Stimulated activated naive CD8-positive, alpha-beta T cell treated with anti-CD3 and anti-CD28 coated beads, Interleukin-15, Interleukin-2, amounts not matched to agents 100 U/mL and 50 U/mL, for 24 hours (primary cell): ENCODE data around the gene ZNF579.

Source experiments
- ATAC-seq: fragments of 150-1000 bp; cut with Tn5 transposase; one replicate; pipeline ENCODE4 v1.10.0; 2021
- DNase-seq: peaks from one replicate; pipeline ENCODE4 v3.0.0; 2021

The ZNF579 gene

DNA sequence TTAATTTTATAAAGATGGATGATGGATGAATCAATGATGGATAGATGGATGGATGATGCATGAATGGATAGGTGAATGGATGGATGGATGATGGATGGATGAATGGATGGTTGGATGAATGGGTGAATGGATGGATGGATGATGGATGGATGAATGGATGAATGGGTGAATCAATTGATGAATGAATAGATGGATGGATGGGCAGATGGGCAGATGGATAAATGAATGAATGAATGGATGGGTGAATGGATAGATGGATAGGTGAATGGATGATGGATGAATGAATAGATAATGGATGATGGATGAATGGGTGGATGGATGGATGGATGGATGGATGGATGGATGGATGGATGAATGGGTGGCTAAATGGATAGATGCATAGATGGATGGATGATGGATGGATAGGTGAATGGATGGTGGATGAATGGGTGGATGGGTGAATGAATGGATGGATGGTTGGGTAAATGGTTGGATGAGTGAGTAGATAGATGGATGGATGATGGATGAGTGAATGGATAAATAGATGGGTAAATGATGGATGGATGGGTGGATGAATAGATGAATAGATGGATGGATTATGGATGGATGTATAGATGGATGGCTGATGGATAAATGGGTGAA, 12.8 kb downstream of the ZNF579 start:
- ATAC-seq (no peak), DNase-seq (no peak)

DNA sequence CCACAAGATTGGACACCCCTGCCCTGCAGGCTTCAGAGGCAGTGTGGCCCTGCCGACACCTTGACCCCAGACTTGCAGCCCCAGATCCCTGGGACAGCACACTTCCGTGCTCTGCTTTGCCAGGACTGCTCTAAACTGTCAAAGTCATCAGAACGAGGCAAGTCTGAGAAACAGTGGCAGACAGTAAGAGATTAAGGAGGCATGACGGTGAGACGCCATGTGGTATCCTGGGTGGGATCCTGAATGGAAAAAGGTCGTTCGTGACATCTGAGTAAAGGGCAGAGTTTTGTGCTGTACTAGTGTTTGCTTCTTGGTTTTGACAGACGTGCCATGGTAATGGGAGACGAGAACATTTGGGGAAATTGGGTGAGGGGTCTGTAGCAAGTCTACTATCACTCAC, 13.8 kb downstream of the ZNF579 start:
- ATAC-seq (no peak), DNase-seq (no peak)

- no peak for DNase-seq
- no peak for ATAC-seq
Measured at GRCh38 chr19:55563261-55563690, 17.4 kb downstream of the ZNF579 start.

DNA sequence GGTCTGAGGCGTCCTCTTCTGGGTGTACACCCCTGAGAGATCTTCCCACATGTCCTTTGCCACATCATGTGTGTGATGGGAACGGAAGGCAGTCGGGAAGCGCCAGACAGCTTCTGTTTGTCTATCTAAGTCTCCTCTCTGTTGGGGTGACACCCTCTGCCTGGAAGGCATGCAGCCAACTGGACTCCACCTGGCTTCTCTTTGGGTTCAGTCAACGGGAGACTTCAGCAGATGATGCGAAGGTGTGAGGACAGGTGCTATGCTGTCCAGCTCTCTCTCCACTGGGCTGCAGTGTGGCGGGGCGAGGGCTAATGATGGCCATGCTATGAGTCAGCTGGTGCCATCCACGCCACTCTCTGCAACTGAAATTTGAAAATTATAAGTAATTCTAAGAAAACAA, 21.0 kb downstream of the ZNF579 start:
- DNase-seq, result no peak
- ATAC-seq, result no peak

DNA sequence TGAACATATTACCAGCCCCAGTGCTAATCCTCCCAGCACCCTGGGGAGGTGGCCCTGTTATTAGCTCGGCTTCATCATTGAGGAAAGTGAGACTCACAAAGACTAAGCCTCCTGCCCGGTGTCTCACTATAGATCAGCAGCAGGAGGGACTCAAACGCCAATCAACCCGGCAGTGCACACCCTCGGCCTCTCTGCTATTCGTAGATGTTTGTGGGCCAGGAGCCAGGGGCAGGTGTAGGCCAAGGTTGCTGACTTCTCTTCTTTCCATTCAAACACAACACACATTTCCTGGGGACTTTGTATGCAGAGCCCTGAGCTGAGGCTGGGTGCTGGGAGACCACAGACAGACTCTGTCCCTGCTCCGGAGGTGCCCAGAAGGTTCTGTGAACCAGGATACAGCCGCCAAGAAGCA, 25.9 kb downstream of the ZNF579 start:
- no peak for DNase-seq

GRCh38 chr19:55554302-55554701, 26.3 kb downstream of the ZNF579 start:
- DNase-seq (no peak), ATAC-seq (no peak)

More for the DNA sequence above, 25.9 kb downstream of the ZNF579 start:
- ATAC-seq, result no peak

- no peak for ATAC-seq
- DNase-seq, result no peak
Measured at GRCh38 chr19:55553217-55554182, 27.1 kb downstream of the ZNF579 start.

- ATAC-seq (no peak), DNase-seq (no peak)
Measured at GRCh38 chr19:55552620-55553019, 28.0 kb downstream of the ZNF579 start.

DNA sequence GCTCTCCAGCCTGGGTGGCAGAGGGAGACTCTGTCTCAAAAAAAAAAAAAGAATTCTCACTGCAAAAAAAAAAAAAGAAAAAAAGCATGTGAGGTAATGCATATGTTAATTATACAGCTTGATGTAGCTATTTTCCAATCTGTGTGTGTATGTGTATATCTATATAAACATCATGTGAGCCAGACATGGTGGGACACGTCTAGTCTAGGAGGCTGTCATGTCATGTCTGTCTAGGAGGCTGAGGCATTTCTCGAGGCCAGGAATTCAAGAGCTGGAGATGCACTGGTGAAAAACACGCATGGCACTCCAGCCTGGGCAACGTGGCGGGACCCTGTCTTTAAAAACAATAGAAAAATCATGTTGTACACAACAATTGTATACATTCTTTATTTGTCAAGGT, 28.4 kb downstream of the ZNF579 start:
- ATAC-seq, result no peak
- no peak for DNase-seq

DNA sequence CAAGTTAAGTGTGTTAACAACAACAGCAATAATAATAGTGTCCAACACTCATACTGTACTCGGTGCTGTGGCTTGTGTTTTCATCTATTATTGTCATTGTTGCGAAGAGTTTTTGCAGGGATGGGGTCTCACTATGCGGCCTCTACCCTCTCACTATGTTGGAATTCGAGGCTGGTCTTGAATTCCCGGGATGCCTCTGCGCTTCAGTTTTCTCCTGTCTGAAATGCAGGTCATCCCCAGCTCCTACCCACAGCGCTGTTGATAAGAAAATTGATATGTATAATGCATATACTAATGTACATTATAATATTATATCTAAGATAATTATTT, 30.4 kb downstream of the ZNF579 start:
- DNase-seq, result no peak
- ATAC-seq, result no peak

DNA sequence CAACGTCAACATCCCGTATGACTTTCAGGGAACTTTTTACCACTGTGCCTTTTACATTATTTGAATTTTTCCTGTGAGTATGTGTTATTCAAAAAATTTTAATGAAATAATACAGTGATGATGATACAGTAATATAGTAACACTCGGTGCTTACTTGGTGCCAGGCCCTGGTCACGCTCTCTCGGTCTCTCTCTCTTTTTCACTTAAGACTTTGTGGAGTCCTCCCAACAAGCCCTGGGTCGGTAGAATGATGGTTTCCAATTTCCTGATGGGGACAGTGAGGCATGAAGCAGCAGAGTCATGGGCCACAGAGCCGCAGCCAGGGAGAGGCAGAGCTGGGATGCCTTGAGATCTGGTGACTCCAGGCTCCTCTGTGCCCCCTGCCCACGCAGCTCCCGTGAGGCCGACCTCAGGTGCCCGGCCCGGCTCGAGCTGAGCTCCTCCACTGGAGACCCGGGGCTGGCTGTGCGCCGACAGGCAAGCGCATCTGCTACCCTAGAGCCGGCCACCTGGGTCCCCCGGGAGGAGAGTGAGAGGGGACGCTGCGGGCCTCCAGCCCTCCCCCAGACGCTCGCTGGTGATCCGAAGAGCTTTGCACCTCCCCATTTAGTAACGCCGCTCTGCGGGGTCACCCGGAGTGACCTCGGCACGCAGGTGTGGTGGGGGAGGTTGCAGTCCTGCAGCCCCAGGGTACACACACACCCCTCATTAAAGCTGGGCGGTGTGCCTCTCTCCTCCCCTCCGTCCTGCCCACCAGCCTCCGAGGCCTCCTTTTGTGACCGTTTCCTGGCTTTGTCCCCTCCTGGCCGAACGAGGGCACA, 30.9 kb downstream of the ZNF579 start:
- DNase-seq (no peak), ATAC-seq (no peak)

DNA sequence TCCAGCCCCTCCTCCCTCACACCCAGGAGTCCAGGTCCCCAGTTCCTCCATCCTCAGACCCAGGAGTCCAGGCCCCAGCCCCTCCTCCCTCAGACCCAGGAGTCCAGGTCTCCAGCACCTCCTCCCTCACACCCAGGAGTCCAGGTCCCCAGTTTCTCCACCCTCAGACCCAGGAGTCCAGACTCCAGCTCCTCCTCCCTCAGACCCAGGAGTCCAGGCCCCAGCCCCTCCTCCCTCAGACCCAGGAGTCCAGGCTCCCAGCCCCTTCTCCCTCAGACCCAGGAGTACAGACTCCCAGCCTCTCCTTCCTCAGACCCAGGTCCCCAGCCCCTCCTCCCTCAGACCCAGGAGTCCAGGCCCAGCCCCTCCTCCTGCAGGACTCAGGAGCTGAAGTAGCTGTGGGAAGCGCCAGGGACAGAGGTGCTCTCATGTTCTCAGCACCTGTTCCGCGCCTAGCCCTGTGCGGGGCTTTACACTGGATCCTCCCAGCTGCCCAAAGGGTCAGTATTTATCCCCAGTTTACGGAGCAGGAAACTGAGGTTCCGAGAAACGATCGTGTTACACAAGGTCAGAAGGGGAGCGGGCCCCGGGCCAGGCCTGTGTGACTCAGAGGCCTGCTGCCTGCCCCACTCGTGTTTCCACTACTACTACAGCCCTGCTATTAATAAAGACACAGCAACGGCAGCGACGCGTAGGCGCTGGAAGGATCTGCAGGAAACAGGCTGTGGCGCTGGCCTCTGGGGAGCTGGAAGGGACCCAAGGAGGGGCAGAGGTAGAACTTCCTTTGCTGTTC, 33.6 kb downstream of the ZNF579 start:
- DNase-seq (peak; percentile 7), ATAC-seq (no peak)

- DNase-seq, result no peak
- no peak for ATAC-seq
Measured at GRCh38 chr19:55546011-55546410, 34.6 kb downstream of the ZNF579 start.

DNA sequence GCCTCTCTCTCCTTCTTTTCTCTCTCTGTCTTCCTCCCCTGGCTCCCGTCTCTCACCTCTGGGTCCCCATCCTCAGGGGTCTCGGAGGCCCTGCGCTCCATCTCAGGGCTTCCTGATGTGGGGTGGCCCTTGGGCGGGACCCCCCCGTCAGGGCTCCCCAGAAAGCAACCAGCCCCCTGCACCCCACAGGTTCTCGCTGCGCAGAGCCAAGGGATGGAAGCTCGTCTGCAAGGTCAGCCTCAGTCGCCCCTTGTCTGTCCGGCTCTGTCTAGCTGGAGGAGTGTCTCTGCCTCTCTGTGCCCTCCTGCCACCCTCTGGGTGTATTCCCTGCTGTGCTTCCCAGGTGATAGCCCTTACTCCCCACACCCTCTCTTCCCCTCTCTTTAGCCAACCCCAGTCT, 35.2 kb downstream of the ZNF579 start, which contains the start of gene SBK3:
Gene SBK3 (minus strand): TSS at position 101 of the 400 bp plus-strand sequence. CDS start 0 bp downstream, at position 101.
- DNase-seq (no peak), ATAC-seq (no peak)

GRCh38 chr19:55544776-55545439, 35.7 kb downstream of the ZNF579 start:
- no peak for ATAC-seq
- no peak for DNase-seq

DNA sequence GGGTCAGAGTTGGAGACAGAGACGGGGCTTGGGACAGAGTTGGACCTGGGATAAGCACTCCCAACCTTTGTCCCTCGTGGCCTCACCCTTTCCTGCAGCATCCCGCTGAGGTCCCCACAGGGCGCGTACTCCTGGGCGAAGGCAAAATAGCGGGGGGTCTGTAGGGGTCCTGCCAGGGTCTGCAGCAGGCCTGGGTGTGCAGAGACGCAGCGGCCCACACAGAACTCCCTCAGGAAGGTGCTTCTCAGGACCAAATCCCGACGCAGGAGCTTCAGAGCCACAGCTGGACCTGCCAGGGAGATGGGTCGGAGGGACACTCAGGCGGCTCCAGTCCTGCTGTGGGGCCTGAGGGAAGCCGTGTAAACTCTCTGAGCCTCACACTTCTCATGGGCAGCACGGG, 36.6 kb downstream of the ZNF579 start:
- no peak for ATAC-seq
- no peak for DNase-seq

GRCh38 chr19:55543567-55543966, 37.1 kb downstream of the ZNF579 start:
- ATAC-seq, result no peak

DNA sequence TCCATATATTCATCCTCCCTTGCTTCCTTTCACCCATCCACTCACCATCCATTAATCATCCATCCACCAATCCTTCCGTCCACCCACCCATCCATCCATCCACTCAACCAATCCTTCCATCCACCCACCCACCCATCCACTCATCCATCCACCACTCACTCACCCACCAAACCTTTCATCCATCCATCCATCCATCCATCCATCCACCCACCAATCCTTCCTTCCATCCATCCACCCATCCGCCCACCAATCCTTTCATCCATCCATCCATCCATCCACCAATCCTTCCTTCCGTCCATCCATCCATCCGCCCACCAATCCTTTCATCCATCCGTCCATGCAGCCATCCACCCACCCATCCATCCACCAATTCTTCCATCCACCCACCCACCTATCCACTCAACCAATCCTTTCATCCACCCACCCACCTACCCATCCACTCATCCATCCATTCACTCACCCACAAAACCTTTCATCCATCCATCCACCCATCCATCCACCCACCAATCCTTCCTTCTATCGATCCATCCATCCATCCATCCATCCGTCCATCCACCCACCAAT, 38.3 kb downstream of the ZNF579 start:
- ATAC-seq (no peak), DNase-seq (no peak)

More at GRCh38 chr19:55543567-55543966, 37.1 kb downstream of the ZNF579 start:
- no peak for DNase-seq

DNA sequence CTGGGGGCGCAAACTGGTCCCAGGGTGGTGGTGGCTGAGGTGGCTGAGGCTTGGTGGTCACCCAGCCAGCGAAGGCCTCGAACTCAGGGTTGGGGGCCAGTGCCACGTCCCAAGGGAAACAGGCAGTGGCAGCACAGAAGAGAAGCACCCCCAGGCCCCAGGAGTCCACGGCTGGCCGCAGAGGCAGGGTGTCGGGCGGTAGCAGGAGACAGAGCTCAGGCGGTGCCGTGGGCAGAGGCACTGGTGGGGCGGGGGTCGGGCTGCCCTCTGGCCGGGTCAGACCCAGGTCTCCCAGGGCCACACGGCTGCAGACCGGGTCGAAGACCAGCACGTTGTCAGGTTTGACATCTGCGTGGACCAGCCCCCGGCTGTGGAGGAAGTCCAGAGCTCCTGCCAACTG, 39.6 kb downstream of the ZNF579 start:
- no peak for ATAC-seq

GRCh38 chr19:55540619-55541018, 40.0 kb downstream of the ZNF579 start:
- ATAC-seq (no peak), DNase-seq (no peak)

More for the DNA sequence above, 39.6 kb downstream of the ZNF579 start:
- DNase-seq, result no peak
